HUES64 (cell line): ENCODE measurements around the gene HMG20B.

ENCODE experiments used
- H3K27ac ChIP-seq: 2 replicates; pipeline ENCODE4 v1.7.0; 2013; ENCODE audit warnings: low read depth, low read length, inconsistent platforms
- H3K27me3 ChIP-seq: 2 replicates; pipeline ENCODE4 v1.6.1; 2013; ENCODE audit warnings: mild to moderate bottlenecking, low read length; ENCODE audit not compliant: insufficient read depth
- H3K36me3 ChIP-seq: 2 replicates; pipeline ENCODE4 v1.6.1; 2013; ENCODE audit warnings: mild to moderate bottlenecking, low read length; ENCODE audit not compliant: insufficient read depth
- H3K4me1 ChIP-seq: 2 replicates; pipeline ENCODE4 v1.6.1; 2013; ENCODE audit warnings: mild to moderate bottlenecking, low read length, moderate library complexity; ENCODE audit not compliant: insufficient read depth
- H3K4me3 ChIP-seq: 2 replicates; pipeline ENCODE4 v1.5.1; 2013; ENCODE audit warnings: mild to moderate bottlenecking, low read length, moderate library complexity
- H3K9ac ChIP-seq: 2 replicates; pipeline ENCODE4 v1.6.1; 2013; ENCODE audit warnings: mild to moderate bottlenecking, low read depth, low read length
- H3K9me3 ChIP-seq: 2 replicates; pipeline ENCODE4 v1.6.1; 2013; ENCODE audit warnings: low read depth, low read length; ENCODE audit not compliant: insufficient read depth
- WGBS: fragments of 150-250, 120-280 bp; methylation state at CpG from one replicate; pipeline ENCODE4 v1.1.7; 2013; ENCODE audit warnings: missing lambda C conversion rate; 5-methylcytosine and 5-hydroxymethylcytosine counted together

The HMG20B gene

GRCh38 chr19:3610745-3611717 is 38.3 kb downstream of the HMG20B start:
- Histone ChIP-seq H3K27me3 (peaks cover 3% of the 10 kb centered on the region), H3K4me1 (peaks cover 8% of the 10 kb centered on the region; the same call in 1 of the 2 replicates), H3K27ac (no peak overlapping the region), H3K36me3 (peaks cover 22% of the 10 kb centered on the region), H3K9ac (no peak overlapping the region), H3K9me3 (no peaks in the 10 kb centered on the region), H3K4me3 (no peak overlapping the region)
- 95% methylated on average over 41 of the region's 41 CpGs for WGBS

- no peaks in the 10 kb centered on the region for H3K9me3 ChIP-seq
- no peak overlapping the region for H3K9ac ChIP-seq
- peaks cover 8% of the 10 kb centered on the region; the same call in 1 of the 2 replicates for H3K4me1 ChIP-seq
- H3K36me3 ChIP-seq = peaks cover 22% of the 10 kb centered on the region
- H3K27me3 ChIP-seq = no peaks in the 10 kb centered on the region
- no peak overlapping the region for H3K4me3 ChIP-seq
- no peak overlapping the region for H3K27ac ChIP-seq
- WGBS = 95% methylated on average over 36 of the region's 36 CpGs
Observed at GRCh38 chr19:3611841-3612240, 39.1 kb downstream of the HMG20B start.

GRCh38 chr19:3612330-3612729 is 39.6 kb downstream of the HMG20B start:
- no peak overlapping the region for H3K27ac ChIP-seq

GRCh38 chr19:3612901-3613741 is 40.4 kb downstream of the HMG20B start:
- Histone ChIP-seq H3K27ac (no peak overlapping the region), H3K4me3 (no peak overlapping the region), H3K9me3 (no peaks in the 10 kb centered on the region), H3K9ac (no peak overlapping the region), H3K4me1 (0 out of 2 replicates have a peak, but pooled peaks cover 4% of the 10 kb centered on the region), H3K36me3 (peaks cover 22% of the 10 kb centered on the region), H3K27me3 (no peaks in the 10 kb centered on the region)
- WGBS = 89% methylated on average over 79 of the region's 79 CpGs

More at GRCh38 chr19:3612330-3612729, 39.6 kb downstream of the HMG20B start:
- Histone ChIP-seq H3K4me3 (no peak overlapping the region), H3K9me3 (no peaks in the 10 kb centered on the region), H3K9ac (no peak overlapping the region), H3K4me1 (peaks cover 8% of the 10 kb centered on the region; the same call in 1 of the 2 replicates), H3K36me3 (peaks cover 22% of the 10 kb centered on the region), H3K27me3 (no peaks in the 10 kb centered on the region)
- WGBS = 97% methylated on average over 33 of the region's 33 CpGs

GRCh38 chr19:3613818-3614661 is 41.3 kb downstream of the HMG20B start:
- no peaks in the 10 kb centered on the region for H3K9me3 ChIP-seq
- H3K36me3 ChIP-seq = peaks cover 22% of the 10 kb centered on the region
- no peaks in the 10 kb centered on the region for H3K27me3 ChIP-seq
- H3K9ac ChIP-seq = no peak overlapping the region
- H3K27ac ChIP-seq = no peak overlapping the region
- H3K4me3 ChIP-seq = no peak overlapping the region
- H3K4me1 ChIP-seq = no peaks in the 10 kb centered on the region
- 95% methylated on average over 39 of the region's 39 CpGs for WGBS

GRCh38 chr19:3614858-3615505 is 42.2 kb downstream of the HMG20B start:
- H3K36me3 ChIP-seq = peaks cover 22% of the 10 kb centered on the region
- H3K27me3 ChIP-seq = no peaks in the 10 kb centered on the region
- H3K9ac ChIP-seq = no peak overlapping the region
- no peaks in the 10 kb centered on the region for H3K4me1 ChIP-seq
- H3K9me3 ChIP-seq = no peaks in the 10 kb centered on the region
- H3K27ac ChIP-seq = no peak overlapping the region
- 94% methylated on average over 17 of the region's 18 CpGs for WGBS
- H3K4me3 ChIP-seq = no peak overlapping the region

- H3K36me3 ChIP-seq = peaks cover 18% of the 10 kb centered on the region
- no peak overlapping the region for H3K27ac ChIP-seq
- WGBS = 95% methylated on average over 26 of the region's 26 CpGs
- H3K4me1 ChIP-seq = no peaks in the 10 kb centered on the region
- no peak overlapping the region for H3K9ac ChIP-seq
- H3K27me3 ChIP-seq = no peaks in the 10 kb centered on the region
- no peak overlapping the region for H3K4me3 ChIP-seq
- no peaks in the 10 kb centered on the region for H3K9me3 ChIP-seq
Observed at GRCh38 chr19:3615524-3616135, 42.9 kb downstream of the HMG20B start.

- 83% methylated on average over 19 of the region's 19 CpGs for WGBS
- H3K27ac ChIP-seq = no peak overlapping the region
- H3K4me3 ChIP-seq = no peak overlapping the region
- no peak overlapping the region for H3K9ac ChIP-seq
- H3K9me3 ChIP-seq = no peaks in the 10 kb centered on the region
- no peaks in the 10 kb centered on the region for H3K4me1 ChIP-seq
- peaks cover 11% of the 10 kb centered on the region for H3K36me3 ChIP-seq
- H3K27me3 ChIP-seq = no peaks in the 10 kb centered on the region
Observed at GRCh38 chr19:3617463-3617862, 44.7 kb downstream of the HMG20B start.

- H3K4me1 ChIP-seq = no peaks in the 10 kb centered on the region
- no peaks in the 10 kb centered on the region for H3K9me3 ChIP-seq
- WGBS = 79% methylated on average over 31 of the region's 31 CpGs
- no peak overlapping the region for H3K27ac ChIP-seq
- no peaks in the 10 kb centered on the region for H3K27me3 ChIP-seq
- no peak overlapping the region for H3K4me3 ChIP-seq
- H3K36me3 ChIP-seq = peaks cover 13% of the 10 kb centered on the region
- H3K9ac ChIP-seq = no peak overlapping the region
Observed at GRCh38 chr19:3618144-3618810, 45.5 kb downstream of the HMG20B start.
